Bladder microvascular endothelial cell (primary cell): ENCODE measurements around the gene CPEB4. TPM values are rescaled to one million over a fixed set of nuclear protein-coding genes. Genes with fewer than 3 reads are reported as not detected.

Experiments
- total RNA-seq: library from RNA; depleted of rRNA; stranded (reverse); fragments of >200 nt; gene quantifications from 2 replicates; pipeline ENCODE4 v1.2.3, GENCODE V29; 2014

The CPEB4 gene
- total RNA-seq: 7.3 and 31.9 TPM in 2 replicates

DNA sequence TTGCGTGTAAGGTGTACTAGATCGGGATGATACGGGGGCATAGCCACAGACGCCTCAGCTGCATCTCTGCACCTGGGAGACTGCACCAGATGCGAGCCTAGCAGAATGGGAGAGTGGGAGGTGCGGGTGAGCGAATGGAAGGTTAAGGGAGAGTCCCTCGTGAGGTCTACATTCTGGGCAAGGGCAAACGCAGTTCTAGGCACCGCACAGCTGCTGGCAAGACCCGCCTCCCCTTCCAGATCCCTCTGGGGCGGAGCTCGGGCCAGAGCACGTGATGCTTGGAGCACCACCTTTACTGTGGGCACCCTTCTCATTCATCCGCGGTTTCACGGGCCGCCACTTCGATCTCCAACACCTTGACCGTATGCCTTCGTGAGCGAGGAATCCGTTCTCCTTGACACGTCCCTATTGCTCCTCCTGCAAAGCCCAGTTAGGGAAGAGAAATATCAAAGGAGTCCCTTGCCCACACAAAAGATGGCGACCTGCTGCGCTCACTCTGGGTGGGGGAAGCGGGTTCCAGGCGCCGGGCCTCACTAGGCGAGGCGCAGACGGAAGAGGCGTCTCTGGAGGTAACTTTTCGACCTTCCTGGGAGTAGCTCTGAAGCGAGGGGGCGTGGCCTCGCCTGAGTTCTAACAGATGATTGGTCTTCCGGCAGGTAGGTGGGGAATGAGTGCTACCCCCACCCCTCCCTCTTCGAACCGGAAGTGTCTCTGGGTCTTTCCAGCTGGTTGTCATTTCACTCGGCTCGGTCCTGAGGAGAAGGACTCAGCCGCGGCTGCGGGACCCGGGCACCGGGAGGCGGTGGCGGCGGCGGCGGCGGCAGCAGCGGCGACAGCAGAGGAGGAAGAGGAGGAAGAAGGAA, at the start of gene CPEB4:
Gene CPEB4, plus strand, starts transcription at position 740 of the 863 bp plus-strand sequence. CDS start 1,385 bp downstream, outside the sequence.

DNA sequence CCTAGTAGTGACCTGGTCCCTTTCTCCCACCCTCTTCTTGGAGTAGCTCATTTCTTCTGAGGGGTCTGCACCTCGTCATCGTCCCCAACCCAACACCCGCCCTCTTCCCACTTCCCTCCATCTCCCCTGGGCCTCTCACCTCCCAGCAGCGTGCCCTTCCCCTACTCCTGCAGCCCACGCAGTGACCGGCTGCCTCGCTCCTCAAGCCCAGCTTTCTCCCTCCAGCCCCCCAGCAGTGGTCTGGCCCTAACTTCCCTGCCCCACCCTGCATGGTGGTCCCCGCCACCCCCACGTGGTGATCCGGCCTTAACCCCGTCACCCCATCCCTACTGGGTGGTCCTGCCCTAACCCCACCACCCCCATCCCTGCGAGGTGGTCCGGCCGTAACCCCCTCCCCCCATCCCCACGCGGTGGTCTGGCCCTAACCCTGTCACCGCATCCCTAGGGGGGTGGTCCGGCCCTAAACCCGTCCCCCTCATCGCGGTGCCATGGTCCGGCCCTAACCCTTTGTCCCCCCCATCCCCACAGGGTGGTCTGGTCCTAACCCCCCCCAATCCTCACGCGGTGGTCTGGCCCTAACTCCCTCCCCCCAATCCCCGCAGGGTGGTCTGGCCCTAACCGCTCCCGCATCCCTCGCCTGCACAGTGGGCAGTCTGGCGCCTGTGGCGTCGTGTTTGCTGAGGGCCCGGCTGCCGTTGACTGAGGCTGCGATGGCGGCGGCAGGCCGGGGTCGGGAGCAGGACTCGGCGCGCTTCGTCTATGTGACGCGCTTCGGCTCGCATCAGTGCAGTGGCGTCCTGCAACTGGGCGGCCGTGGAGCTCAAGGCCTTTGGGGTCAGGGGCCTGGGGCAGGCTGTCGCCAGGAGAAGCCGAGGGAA, 100.6 kb downstream of the CPEB4 start, which contains the start of gene C5orf47:
Gene C5orf47, plus strand, starts transcription at position 617 of the 878 bp plus-strand sequence. Its CDS starts 94 bp downstream, at position 711.

Other genes starting within 250 kb of the CPEB4 start
- not detected in 2 replicates for gene C5orf47, start 100.8 kb downstream of the CPEB4 start, total RNA-seq
- not detected in 2 replicates for gene NSG2, start 157.4 kb downstream of the CPEB4 start, total RNA-seq